Liver (tissue), 9 donors: ENCODE results near the gene EYA3. TPM values are rescaled to one million over a fixed set of nuclear protein-coding genes. Genes with fewer than 3 reads are reported as not detected.

ENCODE experiments used
- DNase-seq: peaks from one replicate; pipeline ENCODE4 v3.0.0-alpha.2; 2017; ENCODE audit warnings: low spot score
- H3K27ac ChIP-seq, 2 donors: one replicate each; pipeline ENCODE4 v1.7.0; 2013; ENCODE audit warnings: inconsistent platforms in 2 of 2, low read length in 2 of 2, control low read depth in 1 of 2, low read depth in 1 of 2, mild to moderate bottlenecking in 1 of 2
- H3K27me3 ChIP-seq, 4 donors: one replicate each; pipeline versions ENCODE4 v1.6.1 to v1.7.0; 2013; ENCODE audit warnings: low read length in 3 of 4, inconsistent platforms in 1 of 4, mild to moderate bottlenecking in 1 of 4, moderate library complexity in 1 of 4; ENCODE audit not compliant: control insufficient read depth in 4 of 4, insufficient read depth in 4 of 4
- H3K36me3 ChIP-seq, 4 donors: one replicate each; pipeline versions ENCODE4 v1.6.1 to v1.7.0; 2013; ENCODE audit warnings: low read length in 3 of 4, mild to moderate bottlenecking in 3 of 4, low read depth in 1 of 4, moderate library complexity in 1 of 4; ENCODE audit not compliant: control insufficient read depth in 4 of 4, insufficient read depth in 3 of 4
- H3K4me1 ChIP-seq, 4 donors: one replicate each; pipeline versions ENCODE4 v1.6.1 to v1.7.0; 2013; ENCODE audit warnings: low read length in 3 of 4, mild to moderate bottlenecking in 3 of 4, moderate library complexity in 1 of 4; ENCODE audit not compliant: control insufficient read depth in 4 of 4, insufficient read depth in 4 of 4
- H3K4me3 ChIP-seq, 3 donors: one replicate each; pipeline versions ENCODE4 v1.6.1 to v1.7.0; 2013; ENCODE audit warnings: low read length in 3 of 3, control low read depth in 1 of 3, low read depth in 1 of 3, mild to moderate bottlenecking in 1 of 3
- H3K9ac ChIP-seq, 2 donors: one replicate each; pipeline ENCODE4 v1.7.0; 2013; ENCODE audit warnings: low read length in 2 of 2, mild to moderate bottlenecking in 2 of 2, moderate library complexity in 2 of 2, control low read depth in 1 of 2, low read depth in 1 of 2
- H3K9me3 ChIP-seq, 4 donors: one replicate each; pipeline versions ENCODE4 v1.6.1 to v1.7.0; 2013; ENCODE audit warnings: low read length in 3 of 4; ENCODE audit not compliant: control insufficient read depth in 4 of 4
- CTCF ChIP-seq: fragments of 150-350 bp; IDR thresholded peaks from 2 replicates; pipeline ENCODE4 v1.5.1; 2017; ENCODE audit warnings: improper control_type of control experiment, low read depth, low read length; ENCODE audit not compliant: missing input control
- EGR1 ChIP-seq, 2 donors: IDR thresholded peaks; 2 replicates each; pipeline ENCODE4 v1.6.1; 2016 to 2018; ENCODE audit warnings: antibody characterized with exemption in 2 of 2, low read depth in 2 of 2
- FOXA1 ChIP-seq: IDR thresholded peaks from 2 replicates; pipeline ENCODE4 v1.6.1; 2016; ENCODE audit warnings: antibody characterized with exemption
- GABPA ChIP-seq, 2 donors: IDR thresholded peaks in 1 of 2; conservative IDR thresholded peaks in 1 of 2; 2 replicates each; pipeline ENCODE4 v1.6.1; 2016; ENCODE audit warnings: antibody characterized with exemption in 2 of 2, mild to moderate bottlenecking in 1 of 2, moderate library complexity in 1 of 2
- HNF4G ChIP-seq: IDR thresholded peaks from 2 replicates; pipeline ENCODE4 v1.6.1; 2016; ENCODE audit warnings: antibody characterized with exemption
- JUND ChIP-seq, 2 donors: IDR thresholded peaks; 2 replicates each; pipeline ENCODE4 v1.6.1; 2016; ENCODE audit warnings: antibody characterized with exemption in 2 of 2
- NR2F2 ChIP-seq: IDR thresholded peaks from 2 replicates; pipeline ENCODE4 v1.6.1; 2016; ENCODE audit warnings: antibody characterized with exemption
- REST ChIP-seq: IDR thresholded peaks from 2 replicates; pipeline ENCODE4 v1.6.1; 2016; ENCODE audit warnings: antibody characterized with exemption, mild to moderate bottlenecking
- RXRA ChIP-seq, 2 donors: IDR thresholded peaks; 2 replicates each; pipeline ENCODE4 v1.6.1; 2017 to 2018; ENCODE audit warnings: antibody characterized with exemption in 2 of 2, mild to moderate bottlenecking in 1 of 2
- SP1 ChIP-seq: IDR thresholded peaks from 2 replicates; pipeline ENCODE4 v1.6.1; 2018; ENCODE audit warnings: antibody characterized with exemption, mild to moderate bottlenecking
- TAF1 ChIP-seq: conservative IDR thresholded peaks from 2 replicates; pipeline ENCODE4 v1.6.1; 2016; ENCODE audit warnings: antibody characterized with exemption, mild to moderate bottlenecking
- YY1 ChIP-seq: IDR thresholded peaks from 2 replicates; pipeline ENCODE4 v1.6.1; 2016; ENCODE audit warnings: antibody characterized with exemption, mild to moderate bottlenecking
- ZBTB33 ChIP-seq: IDR thresholded peaks from 2 replicates; pipeline ENCODE4 v1.6.1; 2016; ENCODE audit warnings: antibody characterized with exemption
- WGBS: extraction: QIAGEN DNeasy Blood & Tissue Kit; methylation state at CpG from one replicate; pipeline ENCODE4 v1.1.7; 2013; 5-methylcytosine and 5-hydroxymethylcytosine counted together
- polyA plus RNA-seq, 2 donors: library from polyadenylated mRNA; stranded (reverse) in 1 of 2; unstranded in 1 of 2; fragments of 200-250 nt in 1 of 2; fragments of >200 nt in 1 of 2; fragmentation: Nextera tagmentation in 1 of 2; extraction: Ambion mirVana in 1 of 2; gene quantifications; one replicate each; pipeline versions ENCODE4 v1.2.1 to v1.2.3, GENCODE V29; 2013 to 2015
- total RNA-seq, 2 donors: library from RNA; depleted of rRNA; stranded (reverse); fragments of >200 nt; gene quantifications; one replicate each; pipeline ENCODE4 v1.2.3, GENCODE V29; 2014
- TF ChIP-seq, protein P1 (sequence below): IDR thresholded peaks from 2 replicates; pipeline ENCODE4 v1.6.1; 2016; ENCODE audit warnings: antibody characterized with exemption
- donor health status: healthy.
- donor health status: healthy.
- donor health status: healthy.
- donor health status: healthy.
- donor health status: healthy.

EYA3 gene
- total and polyA plus RNA-seq, 4 donors, result 3.6 to 12.6 (median 6.0) TPM

- TF ChIP-seq HNF4G, result no peak
Measured at GRCh38 chr1:27993241-27993640, 95.2 kb downstream of the EYA3 start (continued).

- Histone ChIP-seq H3K9ac (no peak overlapping the region), H3K27me3 (no peaks in the 10 kb centered on the region), H3K4me1 (no peaks in the 10 kb centered on the region), H3K4me3 (no peak overlapping the region), H3K36me3 (peaks cover 2 to 55% (median 40%) of the 10 kb centered on the region in 4 donors), H3K9me3 (no peaks in the 10 kb centered on the region), H3K27ac (peak overlapping the region in 1 of 2 donors; percentile 53)
- DNase-seq, result no peak
- 73% methylated on average over 6 of the region's 6 CpGs for WGBS
- TF ChIP-seq GABPA (IDR thresholded peaks at IDR 0.05 in 1 of 2, conservative IDR thresholded peaks at IDR 0.05 in 1 of 2) (no peak), SP1 (no peak), JUND (IDR thresholded peaks at IDR 0.05) (no peak), ZBTB33 (no peak), YY1 (no peak)
Measured at GRCh38 chr1:27992276-27992675, 96.1 kb downstream of the EYA3 start.

DNA sequence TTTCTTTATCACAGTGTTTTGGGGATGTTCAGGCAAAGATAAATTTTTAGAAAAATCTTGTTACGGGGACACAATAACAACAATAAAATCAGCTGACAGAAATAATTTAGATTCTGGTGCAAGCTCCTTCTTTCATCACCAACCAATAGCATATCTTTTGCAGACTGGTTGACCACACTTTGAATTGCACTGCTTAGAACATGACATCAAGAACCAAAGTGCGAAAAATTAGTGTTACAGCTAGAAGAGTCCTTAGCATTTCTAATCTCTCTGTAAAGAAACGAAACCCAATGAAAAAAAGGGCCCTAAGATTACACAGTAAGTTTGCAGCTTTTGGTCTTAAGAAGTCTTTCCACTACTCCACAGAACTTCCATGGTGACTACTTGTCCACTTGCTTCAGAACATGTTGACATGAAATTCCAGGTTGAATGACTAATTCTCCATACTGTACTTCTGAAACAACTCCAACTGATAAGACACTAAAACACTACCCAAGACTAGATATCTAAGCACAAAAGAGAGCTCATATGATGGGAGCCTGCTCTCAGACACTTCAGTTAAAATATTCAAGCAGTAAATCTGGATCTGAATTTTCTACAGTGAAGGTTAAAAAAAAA, 97.4 kb downstream of the EYA3 start:
- H3K27ac ChIP-seq, result no peak overlapping the region
- TF ChIP-seq YY1 (no peak), FOXA1 (no peak), GABPA (IDR thresholded peaks at IDR 0.05 in 1 of 2, conservative IDR thresholded peaks at IDR 0.05 in 1 of 2) (no peak), NR2F2 (no peak), REST (no peak), EGR1 (IDR thresholded peaks at IDR 0.05; ENCODE audit: low read depth in 2 of 2) (no peak), CTCF (no peak), RXRA (IDR thresholded peaks at IDR 0.05) (no peak), TAF1 (no peak), JUND (IDR thresholded peaks at IDR 0.05) (no peak), HNF4G (no peak)
- TF ChIP-seq, protein P1, sequence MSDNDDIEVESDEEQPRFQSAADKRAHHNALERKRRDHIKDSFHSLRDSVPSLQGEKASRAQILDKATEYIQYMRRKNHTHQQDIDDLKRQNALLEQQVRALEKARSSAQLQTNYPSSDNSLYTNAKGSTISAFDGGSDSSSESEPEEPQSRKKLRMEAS, result no peak
- H3K9ac ChIP-seq, result no peak overlapping the region
- peaks cover 2 to 46% (median 33%) of the 10 kb centered on the region in 4 donors for H3K36me3 ChIP-seq
- WGBS, result 95% methylated on average over 3 of the region's 3 CpGs
- no peaks in the 10 kb centered on the region for H3K4me1 ChIP-seq
- no peak for DNase-seq
- no peaks in the 10 kb centered on the region for H3K9me3 ChIP-seq
- no peaks in the 10 kb centered on the region for H3K27me3 ChIP-seq
- H3K4me3 ChIP-seq, result no peak overlapping the region
